NCI-H82 (cell line): Measurements from ENCODE around the gene ORC4.
"Not testable (repeated sequence)": the region's sequence is repeated elsewhere in the genome, so short reads cannot be mapped to it uniquely, and the experiment has no call there.

Experiments used
- DNase-seq: peaks from one replicate; lab custom pipeline; 2025; lab: John Stamatoyannopoulos, UW

ORC4 gene

DNA sequence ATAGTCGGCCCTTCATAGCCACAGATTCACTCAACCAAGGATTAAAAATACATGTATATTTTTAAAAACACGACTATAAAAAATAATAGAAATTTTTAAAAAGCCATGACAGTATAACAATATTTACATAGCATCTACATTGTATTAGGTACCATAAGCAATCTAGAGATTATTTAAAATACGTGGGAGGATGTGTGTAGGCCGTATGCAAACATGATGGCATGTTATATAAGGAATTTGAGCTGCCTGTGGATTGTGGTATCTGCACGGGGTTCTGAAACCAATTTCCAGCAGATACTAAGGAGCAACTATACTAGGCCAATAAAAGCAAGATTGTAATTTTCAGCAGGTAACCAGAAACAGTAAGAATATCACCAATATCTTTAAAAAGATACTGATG is 5.9 kb downstream of the ORC4 start:
- no peak for DNase-seq

DNA sequence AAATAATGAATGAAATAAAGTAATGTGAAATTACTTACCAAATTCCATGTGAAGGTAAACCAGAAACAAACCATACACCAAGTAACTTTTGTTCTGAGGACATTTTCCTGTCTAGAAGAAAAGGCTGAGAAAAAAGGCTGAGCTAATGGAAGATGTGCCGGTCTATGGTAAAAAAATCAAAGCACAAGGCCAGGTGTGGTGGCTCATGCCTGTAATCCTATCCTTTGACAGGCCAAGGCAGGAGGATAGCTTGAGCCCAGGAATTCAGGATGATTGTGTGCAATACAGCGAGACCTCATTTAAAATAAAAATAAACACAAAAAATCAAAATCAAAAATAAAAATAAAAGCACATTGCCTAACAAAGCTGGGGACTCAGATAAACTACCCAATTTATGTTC is 6.7 kb downstream of the ORC4 start:
- DNase-seq, result peak; percentile 4

DNA sequence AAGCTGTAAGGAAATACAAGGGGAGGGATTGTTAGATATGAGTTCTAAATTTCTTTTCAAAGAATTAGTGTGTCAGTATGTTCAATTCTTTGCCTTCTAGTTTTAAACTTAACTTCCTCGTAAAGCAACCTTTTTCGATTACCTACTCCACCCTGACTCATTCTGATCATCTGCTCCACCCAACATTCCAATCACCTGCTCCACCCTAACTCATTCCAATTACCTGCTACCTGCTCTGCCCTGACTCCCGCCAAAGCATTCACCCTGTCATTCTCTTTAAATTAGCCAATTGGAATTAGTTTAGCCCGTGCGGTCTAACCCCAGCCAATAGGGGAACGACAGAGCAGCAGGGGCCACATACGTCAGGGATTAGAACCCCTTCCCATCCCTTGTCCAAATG is 12.1 kb downstream of the ORC4 start:
- not testable (repeated sequence) for DNase-seq

DNA sequence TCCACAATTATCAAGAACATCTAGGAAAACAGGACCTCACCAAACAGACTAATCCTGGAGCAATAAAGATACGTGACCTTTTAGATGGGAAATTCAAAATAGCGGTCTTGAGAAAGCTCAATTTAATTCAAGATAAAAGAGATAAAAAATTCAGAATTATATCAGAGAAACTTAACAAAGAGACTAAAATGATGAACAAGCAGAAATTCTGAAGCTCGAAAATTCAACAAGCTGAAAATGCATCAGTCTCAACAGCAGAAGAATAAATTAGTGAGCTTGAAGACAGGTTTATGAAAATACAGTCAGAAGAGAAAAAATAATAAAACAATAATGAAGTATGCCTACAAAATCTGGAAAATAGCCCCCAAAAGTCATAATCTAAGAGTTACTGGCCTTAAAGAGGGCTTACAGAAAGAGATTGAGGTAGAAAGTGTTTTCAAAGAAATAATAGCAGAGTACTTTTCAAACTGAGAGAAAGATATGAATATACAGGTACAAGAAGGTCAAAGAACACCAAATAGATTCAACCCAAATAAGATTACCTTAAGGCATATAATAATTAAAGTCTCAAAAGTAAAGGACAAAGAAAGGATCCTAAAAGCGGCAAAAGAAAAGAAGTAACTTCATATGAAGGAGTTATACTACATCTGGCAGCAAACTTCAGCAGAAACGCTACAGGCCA is 13.2 kb downstream of the ORC4 start:
- no peak for DNase-seq

DNA sequence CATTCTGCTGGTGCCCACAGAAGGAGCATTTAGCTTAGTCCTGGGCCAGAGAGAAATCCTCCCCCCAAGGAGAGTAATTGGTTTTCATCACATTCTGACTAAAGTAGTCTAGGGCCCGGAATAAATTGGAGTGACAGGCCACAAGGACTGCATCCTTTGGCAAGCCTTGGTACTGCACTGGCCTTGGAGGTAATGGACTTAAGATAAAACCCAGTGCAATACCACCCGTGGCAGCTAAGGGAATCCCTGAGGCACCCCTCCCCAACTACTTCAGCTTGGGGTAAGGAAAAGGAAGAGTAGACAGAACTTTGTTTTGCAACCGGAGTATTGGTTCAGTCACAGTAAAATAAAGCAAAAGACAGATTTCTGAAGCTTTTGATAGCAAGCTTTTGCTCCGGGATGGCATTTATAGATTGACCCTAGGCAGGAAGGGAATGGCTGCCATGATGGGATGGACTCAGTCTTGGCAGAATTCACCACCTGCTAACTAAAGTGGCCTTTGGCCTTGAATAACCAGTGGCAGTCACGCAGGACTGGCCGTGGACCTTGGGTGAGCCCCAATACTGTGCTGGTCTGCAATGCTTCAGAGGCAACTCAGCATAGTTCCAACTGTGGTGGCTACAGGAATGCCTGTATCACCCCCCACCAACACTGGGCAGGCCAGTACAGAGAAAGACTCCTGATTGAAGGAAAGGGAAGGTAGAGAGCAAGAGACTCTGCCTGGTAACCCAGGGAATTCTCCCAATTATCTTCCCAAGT is 14.1 kb downstream of the ORC4 start:
- no peak for DNase-seq

DNA sequence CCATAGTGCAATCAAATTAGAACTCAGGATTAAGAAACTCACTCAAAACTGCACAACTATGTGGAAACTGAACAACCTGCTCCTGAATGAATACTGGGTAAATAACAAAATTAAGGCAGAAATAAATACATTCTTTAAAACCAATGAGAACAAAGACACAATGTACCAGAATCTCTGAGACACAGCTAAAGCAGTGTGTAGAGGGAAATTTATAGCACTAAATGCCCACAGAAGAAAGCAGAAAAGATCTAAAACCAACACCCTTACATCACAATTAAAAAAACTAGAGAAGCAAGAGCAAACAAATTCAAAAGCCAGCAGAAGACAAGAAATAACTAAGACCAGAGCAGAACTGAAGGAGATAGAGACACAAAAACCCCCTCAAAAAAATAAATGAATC is 18.1 kb downstream of the ORC4 start:
- DNase-seq, result not testable (repeated sequence)

DNA sequence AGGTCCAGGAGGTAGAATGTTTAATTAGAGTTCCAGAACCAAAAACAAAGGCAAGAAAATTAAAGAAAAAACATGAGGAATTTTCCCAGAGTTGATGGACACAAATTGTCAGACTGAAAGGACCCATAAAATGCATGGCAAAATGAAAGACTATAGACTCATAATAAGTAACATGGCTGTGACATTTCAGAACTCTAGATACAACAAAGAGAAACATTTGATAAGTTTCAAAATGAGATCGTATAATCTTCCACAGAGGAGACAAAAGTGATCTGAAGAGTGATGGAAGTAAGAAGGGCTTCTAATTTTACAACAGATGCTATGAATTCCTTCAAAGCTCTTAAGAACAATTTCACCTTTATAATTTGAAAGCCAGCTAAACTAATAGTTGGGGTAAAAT is 20.4 kb downstream of the ORC4 start:
- no peak for DNase-seq

DNA sequence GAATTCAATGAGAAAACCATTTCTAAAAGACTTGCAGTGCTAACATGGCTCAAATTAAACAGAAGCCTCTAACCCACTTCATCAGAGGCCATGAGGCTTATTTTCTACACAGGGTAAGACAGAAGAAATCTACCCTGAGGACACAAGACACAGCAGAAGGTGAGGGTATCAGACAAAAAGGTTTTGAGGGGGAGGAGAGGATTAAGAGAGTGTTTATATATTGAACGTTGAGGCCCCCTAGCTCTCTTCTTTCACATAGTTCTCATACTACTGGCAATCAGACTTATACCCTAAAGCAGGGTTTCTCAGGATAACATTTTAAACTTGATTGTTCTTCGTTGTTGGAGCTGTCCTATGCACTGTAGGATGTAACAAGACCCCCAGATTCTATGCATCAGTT is 21.4 kb downstream of the ORC4 start:
- peak; percentile 83 for DNase-seq

DNA sequence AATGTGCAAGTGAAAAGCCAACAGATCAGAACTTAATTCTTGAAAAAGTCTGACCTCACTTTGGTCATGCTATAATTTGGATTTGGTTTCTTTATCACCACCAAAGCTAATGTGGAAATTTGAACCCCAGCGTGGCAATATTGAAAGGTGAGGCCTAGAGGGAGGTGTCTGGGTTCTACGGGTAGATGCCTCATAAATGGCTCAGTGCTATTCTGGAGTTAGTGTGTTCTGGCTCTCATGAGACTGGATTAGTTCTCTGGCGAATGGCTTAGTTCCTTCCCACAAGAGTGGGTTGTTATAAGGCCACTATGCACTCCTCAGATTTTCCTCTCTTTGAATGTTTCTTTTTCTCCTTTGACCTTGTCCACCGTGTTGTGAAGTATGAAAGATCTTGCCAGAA is 22.3 kb downstream of the ORC4 start:
- DNase-seq, result peak; percentile 34

DNA sequence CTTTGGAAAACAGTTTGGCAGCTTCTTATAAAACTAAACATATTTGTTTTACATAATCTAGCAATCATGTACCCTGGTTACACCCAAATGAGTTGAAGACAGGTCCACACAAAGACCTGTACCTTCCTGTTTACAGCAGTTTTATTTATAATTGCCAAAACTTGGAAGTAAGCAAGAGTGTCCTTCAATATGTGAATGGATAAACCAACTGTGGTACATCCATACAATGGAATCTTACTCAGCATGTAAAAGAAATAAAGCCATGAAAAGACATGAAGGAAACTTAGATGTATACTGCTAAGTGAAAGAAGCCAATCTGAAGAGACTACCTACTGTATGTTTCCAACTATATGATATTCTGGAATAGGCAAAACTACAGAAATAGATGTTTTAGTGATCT is 23.7 kb downstream of the ORC4 start:
- no peak for DNase-seq

DNA sequence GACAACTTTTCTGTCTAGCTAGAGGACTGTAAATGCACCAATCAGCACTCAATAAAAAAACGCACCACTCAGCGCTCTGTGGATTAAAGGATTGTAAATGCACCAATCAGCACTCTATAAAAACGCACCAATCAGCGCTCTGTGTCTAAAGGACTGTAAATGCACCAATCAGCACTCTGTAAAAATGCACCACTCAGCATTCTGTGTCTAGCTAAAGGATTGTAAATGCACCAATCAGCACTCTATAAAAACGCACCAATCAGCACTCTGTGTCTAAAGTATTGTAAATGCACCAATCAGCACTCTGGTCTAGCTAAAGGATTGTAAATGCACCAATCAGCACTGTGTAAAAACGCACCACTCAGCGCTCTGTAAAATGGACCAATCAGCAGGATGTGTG is 25.6 kb downstream of the ORC4 start:
- DNase-seq, result not testable (repeated sequence)

DNA sequence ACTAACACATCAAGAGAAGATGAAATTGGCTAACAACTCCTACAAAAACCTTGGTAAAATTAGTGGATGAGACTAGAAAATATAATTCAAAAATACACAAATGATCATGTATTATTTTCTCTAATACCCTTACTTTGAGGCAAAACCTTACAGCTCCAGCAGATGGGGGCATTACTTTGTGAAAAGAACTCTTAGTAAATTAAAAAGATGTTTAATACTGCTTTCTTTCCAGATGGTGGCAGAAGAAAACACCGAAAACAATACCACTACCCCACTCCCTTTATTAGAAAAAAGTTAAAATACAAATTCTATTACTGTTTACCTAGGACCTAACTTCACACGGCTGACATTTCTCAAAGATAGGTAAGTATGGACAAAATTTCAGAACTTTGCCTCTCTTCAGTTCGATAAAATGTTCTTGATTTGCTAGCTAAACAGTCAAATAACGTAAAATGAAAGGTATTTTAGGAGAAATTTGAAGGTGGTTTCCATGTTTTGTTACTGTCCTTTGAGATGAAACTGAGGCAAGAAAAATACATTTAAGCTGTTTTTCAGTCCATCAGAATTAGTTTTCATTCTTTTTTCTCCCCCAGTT is 30.6 kb downstream of the ORC4 start:
- DNase-seq, result peak; percentile 52

DNA sequence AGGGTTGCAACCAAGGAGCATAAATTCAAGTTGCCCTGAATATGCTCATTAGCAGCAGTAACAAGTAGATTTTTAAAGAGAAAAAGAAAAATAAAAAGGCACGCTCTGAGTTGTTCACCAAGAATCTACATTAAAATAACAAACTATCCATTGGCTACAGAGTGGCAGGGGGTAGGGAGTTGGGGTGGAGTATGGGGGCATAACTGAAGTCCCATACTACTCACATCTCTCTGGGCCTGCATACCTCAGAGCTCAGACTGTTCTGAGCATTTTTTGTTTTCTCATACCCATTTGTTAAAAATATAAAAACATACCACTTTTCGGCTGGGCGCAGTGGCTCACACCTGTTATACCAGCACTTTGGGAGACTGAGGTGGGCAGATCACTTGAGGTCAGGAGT is 31.4 kb downstream of the ORC4 start:
- no peak for DNase-seq

DNA sequence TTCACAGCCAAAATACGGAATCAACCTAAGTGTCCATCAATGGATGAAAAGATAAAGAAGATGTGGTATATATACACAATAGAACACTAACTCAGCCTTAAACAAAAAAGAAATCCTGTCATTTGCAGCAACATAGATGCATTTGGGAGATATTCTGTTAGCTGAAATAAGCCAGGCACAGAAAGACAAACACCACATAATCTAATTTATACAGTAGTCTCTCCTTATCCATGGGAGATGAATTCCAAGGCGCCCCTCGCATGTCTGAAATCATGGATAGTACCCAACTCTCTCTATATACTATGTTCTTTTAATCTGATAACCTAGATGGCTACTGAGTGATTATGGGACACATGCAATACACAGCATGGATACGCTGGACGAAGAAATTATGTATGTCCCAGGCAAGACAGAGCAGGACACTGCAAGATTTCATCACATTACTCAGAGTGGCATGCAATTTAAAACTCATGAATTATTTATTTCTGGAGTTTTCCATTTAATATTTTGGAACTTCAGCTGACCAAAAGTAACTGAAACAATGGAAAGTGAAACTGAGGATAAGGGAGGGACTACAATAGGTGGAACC is 39.5 kb downstream of the ORC4 start:
- DNase-seq, result no peak

DNA sequence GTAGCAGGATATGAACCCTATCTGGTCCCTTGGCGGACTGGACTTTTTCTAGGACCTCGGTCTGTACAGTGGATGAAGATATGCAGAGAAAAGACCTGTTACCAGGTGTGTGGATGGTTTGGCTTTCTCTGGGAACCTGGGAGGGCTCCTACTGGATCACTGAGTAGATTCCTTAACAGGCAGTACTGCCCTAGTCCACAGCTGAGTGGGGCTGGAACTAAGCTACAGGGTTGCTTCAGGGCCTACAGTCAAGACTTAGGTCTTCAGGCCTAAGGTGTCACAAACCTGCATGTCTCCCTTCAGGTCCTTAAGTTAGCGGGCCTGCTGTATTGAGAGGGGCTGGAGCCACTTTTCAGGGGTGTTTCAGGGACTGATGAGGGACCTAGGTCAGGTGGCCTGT is 42.9 kb downstream of the ORC4 start:
- DNase-seq, result no peak

DNA sequence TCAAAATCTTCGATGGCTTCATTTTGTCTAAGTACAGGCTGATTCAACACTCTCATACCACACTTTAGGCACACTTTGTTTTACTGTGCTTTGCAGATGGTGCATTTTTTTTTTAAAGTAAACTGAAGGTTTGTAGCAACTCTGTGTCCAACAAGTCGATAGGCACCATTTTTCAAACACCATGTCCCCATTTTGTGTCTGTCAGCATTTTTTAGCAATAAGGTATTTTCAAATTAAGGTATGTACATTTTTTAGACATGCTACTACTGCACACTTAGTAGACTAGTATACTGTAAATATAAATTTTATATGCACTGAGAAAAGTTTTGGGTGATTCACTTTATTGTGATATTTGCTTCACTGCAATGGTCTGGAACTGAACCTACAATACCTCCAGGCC is 44.4 kb downstream of the ORC4 start:
- DNase-seq, result no peak

DNA sequence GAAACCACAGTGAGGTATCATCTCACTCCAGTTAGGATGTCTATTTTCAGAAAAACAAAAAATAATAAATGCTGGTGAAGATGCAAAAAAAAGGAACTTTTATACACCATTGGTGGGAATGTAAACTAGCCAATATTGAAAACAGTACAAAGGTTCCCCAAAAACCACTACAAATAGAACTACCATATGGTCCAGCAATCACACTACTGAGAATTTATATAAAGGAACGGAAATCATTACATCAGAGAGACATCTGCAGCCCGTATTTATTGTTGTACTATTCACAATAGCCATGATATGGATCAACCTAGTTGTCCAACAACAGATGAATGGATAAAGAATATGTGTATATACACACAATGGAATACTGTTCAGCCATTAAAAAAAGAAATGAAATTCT is 52.0 kb downstream of the ORC4 start:
- DNase-seq, result no peak

DNA sequence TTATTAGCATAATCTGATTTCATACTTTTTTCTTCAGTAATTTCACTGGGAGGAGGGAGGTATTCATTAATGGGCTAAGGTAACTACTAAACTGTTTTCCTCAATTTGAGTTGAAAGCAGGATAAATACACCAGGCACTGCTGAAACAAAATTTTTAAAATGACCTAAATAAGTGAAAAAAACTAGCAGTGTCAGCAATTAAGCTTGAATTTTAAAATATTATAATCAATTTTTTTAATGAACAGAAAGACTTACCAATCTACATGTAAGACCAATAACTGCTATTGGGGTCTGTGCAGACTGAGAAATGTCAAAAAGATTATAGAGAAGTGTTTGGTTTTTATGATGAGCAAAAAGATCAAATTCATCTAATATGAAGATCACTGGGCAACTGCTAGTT is 68.4 kb downstream of the ORC4 start:
- DNase-seq, result no peak

DNA sequence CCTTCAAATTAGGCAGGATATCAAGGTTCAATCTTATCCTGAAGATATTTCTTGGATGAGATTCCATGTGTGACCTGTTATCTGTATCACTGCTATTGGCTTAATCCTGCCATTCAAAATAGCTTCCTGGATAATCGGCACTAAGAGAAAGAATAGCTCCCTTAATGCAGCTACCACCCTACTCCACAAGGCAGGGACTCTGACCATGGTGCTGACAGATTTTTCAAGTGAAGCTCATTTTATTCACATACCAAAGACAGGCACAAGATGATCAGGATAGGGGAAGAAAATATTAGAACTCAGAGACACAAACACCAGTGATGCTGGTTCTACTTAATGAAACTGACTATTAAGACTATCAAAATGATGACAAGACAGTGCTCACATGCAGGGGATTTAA is 74.9 kb downstream of the ORC4 start:
- DNase-seq, result no peak

DNA sequence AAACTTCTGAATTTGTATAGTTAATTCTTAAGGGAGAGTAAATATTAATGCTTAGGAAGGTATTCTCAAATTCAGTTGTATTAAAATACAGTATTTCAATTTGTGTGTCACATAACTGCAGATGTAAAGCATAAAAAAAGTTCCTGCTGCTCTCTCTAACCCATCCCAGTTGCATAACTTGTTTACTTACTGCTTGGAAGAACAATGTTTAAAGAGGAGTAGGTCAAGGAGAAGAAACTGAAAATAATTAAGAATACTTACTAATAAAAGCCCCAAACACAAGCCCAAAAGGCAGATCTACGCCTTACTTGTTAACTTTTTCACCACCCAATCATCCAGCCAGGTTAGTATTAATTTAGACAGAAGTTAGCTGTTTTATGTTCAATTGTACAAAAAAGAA is 81.2 kb downstream of the ORC4 start:
- no peak for DNase-seq

DNA sequence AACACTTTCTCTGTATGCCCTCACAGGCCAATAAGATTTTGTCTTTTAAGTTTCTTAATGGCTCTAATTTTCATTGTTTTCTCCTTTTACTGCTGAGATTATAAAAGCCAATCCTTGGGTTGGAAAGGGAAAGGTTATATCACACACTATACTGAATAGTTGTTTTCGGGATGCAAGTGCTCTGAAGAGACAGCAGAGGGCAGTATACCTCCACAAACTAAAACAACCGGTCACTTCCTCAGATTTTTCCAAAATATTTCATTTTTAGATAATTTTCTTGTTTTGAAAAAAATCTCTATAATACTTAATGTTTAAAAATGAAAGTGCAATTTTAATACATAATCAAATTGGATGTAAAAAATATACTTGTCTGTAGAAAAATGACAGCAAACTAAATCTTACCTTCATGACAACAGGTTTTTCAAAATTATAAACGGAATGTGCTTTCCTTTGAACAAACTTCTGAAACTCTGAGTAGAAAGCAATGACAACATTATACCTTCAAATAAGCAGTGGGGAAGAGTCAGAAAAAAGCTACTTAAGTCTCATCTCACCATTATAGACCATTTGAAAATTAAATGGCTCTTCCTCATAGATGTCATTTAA is 82.7 kb downstream of the ORC4 start:
- DNase-seq, result peak; percentile 60

DNA sequence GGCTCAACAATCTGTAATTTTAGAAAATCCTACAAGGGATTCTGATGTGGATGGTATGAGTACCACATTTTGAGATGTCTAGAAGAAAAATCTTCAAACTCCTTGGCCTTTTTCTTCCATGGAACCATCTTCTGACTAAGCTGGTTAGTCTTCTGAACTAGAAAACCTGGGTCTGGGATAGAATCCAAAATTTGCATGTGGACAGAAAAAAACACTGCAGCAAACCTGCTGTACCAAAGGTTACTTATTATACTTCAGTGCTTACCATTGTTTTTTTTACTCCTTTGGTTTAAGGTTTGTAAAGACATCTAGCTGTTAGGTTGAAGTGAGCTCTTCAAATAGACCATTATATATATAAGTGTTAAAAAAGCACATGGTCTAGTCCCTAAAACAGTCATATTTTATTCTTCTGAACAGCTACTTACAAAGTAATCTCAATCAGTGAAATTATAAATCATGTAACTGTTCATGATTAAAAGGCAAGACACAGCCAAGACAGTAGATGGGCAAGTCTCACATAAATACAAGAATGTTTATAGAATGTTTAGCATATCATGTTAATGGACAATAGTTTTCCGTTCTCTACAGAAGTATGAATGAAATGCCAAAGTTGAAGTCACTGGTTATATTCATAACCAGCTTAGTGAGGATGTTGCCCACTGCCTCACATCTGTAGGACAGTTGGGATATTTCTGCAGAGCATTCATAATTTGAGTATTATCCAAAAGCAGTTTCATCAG is 85.5 kb downstream of the ORC4 start:
- no peak for DNase-seq
